Activated CD4-positive, alpha-beta T cell treated with anti-CD3 and anti-CD28 coated beads, Interleukin-2, amount 50 U/mL, for 16 hours (primary cell): Measurements from ENCODE around the gene ZNF574.

ENCODE experiments used
- DNase-seq: peaks from one replicate; pipeline ENCODE4 v3.0.0-alpha.2; 2020

Gene ZNF574

DNA sequence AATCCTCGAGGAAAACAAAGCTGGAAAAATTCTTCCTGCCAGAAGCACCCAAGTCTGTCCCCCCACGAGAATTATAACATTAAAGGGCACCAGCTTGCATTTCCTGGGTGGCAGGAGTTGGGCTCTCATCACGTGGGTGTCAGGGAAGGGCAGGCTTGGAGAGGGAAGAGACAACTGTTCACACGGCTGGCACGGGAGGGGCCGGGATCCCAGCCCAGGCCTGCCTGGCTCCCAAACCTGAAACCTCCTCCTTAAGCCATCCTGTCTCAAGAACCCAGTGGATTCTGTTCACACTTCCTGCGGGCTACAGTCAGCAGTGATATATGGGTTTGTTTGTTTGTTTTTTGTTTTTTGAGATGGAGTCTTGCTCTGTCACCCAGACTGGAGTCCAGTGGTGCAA lies 18.1 kb upstream of the ZNF574 start:
- no peak for DNase-seq

DNA sequence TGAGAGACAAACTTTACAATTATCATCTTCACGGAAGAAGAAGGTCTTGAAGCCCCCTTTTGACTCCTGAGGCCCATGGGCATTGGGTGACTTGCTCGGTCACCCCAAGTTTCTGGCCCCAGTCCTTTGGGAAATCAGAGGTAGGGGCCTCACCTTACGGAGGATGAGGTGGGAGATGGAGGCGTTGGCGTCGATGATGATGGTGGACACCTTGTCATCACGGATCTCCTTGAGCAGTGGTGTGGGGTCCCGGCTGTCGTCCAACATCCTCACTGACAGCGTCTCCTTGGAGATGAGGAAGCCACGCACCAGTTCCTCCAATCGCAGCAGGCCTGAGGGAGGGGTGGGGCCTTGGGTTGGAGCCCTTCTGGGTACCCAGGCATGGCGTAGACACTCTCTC lies 16.8 kb upstream of the ZNF574 start:
- no peak for DNase-seq

DNA sequence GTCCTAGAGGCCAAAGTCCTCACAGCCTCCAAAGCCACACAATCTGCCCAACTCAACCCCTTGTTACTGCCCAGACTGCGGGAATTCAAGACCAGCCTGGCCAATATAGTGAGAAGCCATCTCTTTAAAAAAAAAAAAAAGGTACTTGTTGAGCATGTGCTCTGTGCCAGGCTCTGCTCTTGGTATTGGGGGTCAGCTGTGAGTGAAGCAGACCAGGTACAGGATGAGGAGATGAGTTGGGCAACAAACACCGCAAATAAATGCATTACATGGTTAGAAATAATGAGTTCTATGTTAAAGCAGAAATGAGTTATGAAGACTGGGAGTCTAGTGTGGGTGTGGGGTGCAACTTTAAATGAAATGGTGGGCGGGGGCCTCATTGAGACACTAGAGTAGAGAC lies 15.8 kb upstream of the ZNF574 start:
- DNase-seq, result no peak

DNA sequence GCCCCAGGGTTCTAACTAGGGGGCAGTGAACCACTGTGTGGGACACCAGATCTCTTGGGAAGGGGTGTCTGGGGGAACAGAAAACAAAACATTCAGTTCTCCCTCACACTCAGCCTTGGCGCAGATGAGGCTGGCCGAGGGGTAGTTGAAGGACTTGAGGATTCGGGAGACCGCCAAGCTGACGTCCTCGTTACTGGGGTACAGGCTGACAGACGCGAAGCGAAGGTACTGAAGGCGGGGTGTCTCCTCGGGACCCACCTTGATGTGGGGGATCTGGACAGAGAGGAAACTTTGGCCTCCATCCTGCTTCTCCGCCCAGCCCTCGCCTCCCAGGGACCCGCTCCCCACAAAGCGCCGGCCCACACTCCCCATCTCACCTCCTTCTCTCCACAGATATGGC lies 13.6 kb upstream of the ZNF574 start:
- no peak for DNase-seq

DNA sequence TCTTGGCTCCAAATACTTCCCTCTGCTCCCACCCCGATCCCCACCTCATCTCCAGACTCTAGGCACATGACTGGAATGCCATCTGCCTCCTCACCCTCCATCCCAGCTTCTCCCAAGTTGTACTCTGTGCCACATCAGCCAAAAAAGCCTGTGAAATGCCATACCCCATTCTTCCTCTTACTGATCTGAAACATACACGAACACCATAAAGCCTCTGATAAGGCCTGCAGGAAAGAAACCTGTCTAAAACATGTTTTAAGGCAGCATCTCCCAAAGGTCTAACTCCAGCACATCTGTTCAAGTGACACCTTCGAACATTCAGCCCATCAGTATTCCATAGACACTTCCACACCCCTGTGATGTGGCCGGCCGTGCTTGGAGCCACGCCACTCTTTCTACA lies 11.5 kb upstream of the ZNF574 start:
- no peak for DNase-seq

DNA sequence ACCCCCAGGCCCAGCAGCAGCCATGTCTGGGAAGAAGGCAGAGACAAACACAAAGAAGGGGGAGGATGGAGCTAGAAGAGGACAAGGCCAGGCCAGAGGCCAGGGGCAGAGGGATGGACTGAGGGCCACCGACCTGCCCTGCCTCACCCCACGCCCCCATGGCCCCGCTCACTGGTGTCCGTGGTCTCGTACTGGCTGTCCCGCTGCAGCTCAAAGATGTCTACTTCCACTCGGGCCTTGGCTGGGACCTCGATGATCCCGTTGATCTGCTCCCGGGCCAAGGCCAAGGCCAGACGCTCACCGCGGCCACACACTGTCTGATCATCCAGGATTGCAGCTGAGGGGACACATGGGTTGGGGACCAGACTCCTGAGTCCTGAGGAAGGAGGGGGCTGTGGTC lies 10.9 kb upstream of the ZNF574 start:
- no peak for DNase-seq

DNA sequence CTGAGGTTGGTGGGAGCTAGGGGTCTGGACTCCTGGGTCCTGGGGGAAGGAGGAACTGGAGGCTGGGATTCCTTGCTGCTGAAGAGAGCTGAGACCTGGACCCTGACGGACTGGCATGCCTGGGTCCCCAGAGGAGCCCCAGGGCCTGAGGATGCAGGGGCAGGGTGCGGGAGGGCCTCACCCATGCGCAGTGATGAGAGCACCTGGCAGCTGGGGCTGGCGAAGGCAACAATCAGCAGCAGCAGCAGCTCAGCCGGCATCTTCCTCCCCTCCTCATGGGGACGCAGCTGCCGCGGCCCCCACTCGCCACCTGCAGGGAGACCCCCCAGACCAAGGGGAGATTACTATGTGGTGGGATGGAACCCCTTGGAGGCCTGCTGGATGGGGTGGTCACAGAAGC lies 10.5 kb upstream of the ZNF574 start:
- no peak for DNase-seq

DNA sequence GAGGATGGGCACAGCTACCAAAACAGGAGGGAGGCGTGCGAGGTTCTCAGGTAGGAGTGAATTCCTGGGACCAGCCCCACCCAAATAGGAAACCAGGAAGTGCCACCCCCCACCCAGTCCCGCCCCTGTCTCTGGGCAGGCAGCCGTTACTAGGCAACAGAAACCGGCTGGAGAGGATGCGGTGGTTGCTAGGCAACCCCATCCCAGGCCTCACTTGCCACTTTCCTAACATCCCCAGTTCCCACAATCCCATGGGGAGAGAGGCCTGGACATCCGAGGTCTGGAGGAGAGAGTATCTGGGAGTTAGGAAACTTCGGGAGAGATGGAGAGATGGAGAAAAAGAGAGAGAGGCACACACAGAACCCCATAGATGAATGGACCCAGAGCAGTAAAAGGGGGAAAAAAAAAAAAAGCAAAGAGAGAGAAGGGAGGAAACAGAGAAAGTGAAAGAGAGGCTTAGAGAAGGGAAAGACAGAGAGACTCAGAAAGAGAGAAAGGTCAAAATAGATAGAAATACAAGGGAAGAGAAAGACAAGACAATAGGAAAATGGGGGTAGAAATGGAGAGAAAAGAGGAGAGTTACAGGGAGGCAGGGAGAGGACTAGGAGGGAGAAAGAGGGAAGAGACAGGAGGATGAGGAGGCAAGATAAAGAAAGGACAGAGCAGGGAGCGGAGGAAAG lies 9.8 kb upstream of the ZNF574 start:
- DNase-seq, result peak; percentile 18

DNA sequence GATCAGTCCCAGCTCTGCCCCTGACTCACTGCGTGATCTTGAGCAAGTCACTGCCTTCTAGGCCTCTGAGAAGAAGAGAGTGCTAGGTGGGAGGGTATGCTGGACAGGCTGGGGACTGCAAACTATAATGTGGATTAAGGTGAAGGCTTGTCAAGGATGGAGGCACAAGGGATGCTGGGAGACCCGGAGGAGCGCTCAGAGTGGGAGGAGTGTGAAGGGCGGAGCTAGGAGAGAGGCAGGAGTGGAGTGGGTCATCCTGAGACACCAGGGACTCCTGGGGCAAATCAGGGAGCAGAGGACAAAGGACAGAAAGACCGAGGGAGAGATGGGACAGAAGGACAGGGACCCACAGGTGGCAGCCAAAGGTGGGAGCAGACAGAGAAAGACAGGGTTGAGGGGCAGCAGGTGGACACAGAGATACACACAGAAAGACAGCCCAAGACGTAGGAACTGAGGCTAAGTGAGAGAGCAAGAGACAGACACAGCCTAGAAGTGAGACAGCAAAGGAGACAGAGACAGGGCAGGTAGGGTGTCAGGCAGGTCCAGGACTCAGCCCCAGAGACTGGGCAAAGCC lies 8.6 kb upstream of the ZNF574 start:
- DNase-seq, result no peak

DNA sequence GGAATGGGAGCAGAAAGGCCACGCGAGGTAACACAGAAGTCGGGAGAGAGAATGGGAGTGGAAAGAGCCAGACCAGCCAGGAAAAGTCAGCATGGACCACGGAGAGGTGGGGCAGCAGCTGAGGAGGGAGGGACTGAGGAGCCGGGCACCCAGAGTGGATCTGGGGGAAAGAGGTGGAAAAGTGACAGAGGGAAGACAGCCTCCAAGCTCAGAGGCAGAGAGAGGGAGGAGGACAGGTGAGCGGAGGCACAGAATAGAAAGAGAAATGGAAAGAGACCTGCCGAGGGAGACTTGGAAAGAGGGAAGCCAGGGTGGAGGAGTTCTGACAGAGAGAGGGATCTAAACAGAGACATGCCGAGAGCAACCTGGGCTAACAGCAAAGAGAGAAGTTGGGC lies 7.6 kb upstream of the ZNF574 start:
- DNase-seq, result no peak

DNA sequence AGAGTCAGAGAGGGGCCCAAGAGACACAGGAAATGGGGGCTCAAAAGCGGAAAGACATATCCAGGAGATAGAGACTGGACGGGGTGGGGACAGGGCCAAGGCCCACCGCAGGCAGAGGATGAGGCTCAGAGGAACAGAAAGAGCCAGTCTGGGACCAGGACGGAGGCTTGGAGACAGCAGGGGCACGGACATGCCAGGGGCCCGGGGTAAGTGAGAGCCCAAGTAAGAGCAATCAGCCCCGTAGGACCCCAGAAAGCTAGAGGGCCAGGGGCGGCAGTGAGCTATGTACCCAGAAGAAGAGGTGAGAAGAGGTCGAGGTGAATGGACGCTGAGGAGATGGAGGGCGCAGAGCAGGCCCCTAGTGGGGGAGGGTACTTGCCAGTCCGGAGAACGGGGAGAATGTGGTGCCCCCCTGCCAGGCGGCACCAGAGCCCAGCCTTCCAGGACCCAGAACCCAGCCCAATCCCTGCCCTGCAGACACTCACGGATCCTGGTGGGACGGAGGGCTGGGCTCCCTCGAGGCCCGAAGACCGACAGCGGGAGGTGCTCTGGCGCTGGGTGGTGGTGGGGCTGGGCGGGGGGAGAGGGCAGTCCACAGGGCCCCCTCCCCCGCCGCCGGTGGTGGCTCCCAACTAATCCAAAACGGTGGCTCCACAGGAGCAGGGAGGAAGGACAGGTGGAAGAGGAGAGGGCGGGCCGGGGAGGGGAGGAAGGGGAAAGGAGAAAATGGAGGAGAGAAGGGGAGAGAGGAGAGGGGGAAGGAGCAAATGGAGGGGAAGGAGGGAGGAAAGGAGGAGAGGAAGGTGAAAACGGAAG lies 7.0 kb upstream of the ZNF574 start:
- DNase-seq, result no peak

DNA sequence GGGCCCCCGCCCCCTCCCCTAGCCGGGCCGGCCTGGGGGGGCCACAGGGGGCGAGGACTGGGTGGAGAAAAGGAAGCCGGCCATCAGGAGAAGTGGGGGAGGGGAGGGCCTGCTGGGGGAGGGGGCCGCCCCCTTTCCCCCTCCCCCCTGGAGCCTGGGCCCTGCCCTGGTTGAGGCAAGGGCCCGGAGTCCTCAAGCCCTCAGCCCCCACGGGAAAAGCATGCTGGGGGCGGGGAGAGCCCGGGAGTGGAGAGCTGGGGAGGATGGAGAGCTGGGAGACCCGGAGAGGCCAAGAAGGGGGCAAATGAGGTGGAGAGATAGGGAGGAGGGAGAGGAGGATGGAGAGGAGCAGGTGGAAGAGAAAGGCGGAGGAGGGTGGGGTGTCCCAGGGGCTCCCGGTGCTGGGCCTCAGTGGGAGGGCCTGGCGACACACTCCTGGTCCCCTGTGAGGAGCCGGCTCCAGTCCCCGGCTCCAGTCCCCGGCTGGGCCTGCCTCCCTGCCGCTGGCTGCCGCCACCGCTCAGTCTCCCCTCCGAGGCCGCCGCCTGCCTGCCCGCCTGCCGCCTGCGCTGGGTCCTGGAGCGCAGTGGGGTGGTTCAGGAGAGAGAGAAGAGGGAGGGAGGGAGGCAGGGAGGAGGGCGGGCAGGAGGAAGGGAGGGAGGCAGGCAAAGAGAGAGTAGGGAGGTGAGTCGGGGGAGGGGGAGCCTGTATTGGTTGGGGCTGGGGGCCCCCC lies 6.2 kb upstream of the ZNF574 start, which contains the start of gene GRIK5:
GRIK5 (minus strand) TSS at position 588 of the 733 bp plus-strand sequence. CDS start 4,436 bp downstream, outside the sequence.
- no peak for DNase-seq

DNA sequence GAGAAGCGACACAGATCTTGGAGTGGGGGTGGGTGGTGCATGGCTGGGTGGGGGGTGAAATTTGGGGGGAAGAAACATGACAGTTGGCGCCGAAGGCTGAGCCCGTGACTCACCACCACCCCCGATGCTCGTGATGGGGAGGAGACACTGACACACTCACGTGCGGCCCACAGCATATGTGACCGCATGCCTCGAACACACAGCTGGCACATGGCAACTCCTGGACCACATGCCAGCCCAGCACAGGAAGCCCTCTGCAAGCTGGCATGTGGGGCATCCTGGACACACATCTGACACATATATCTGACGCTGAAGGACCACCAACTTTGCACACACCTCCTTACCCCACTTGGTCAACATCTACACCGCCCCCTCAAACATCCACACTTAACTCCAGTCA lies 4.7 kb upstream of the ZNF574 start:
- DNase-seq, result no peak

DNA sequence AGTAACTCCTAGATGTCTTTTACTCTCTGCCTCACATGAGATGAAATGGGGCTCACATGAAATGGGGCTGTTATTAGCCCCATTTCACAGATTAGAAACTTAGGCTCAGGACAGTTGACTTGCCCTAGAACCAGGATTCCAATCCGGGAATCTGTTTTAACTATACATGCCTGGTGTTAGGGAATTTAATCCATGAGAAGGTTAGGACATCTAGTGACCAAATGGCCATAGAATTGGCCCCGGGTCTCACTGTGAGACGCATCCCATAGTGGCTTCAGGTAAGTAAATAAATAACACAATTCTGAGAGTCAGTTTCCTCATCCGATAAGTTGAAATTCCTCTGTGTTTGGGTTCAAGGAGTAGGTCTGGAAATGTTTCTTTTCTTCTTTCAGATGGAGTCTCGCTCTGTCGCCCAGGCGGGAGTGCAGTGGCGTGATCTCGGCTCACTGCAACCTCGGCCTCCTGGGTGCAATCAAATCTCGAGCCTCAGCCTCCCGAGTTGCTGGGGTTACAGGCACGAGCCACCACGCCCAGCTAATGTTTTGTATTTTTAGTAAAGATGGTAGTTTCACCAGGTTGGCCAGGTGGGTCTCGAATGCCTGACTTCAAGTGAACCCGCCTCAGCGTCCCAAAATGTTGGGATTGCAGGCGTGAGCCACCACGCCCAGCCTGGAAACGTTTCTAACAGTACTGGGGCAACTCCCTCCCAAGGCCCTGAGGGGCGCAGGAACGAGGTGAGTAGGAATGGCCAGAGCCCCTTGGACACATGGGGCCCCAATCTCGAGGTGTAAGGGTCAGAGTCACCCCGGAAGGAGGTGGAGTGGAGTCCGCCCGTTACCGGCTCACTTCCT lies 1.2 kb upstream of the ZNF574 start:
- DNase-seq, result peak; percentile 24

DNA sequence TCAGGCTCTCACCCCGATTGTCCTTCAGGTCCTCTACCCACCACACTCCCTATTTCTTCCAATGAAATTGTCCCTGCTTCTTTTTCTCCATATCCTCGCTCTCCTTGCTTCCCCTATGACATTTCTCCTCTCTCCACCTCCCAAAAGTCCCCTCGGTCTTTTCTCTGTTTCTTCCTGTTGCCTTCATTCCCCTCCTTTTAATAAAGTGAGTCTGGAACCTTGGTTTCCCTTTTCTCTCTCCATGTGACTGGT lies 676 bp upstream of the ZNF574 start:
- DNase-seq, result no peak

DNA sequence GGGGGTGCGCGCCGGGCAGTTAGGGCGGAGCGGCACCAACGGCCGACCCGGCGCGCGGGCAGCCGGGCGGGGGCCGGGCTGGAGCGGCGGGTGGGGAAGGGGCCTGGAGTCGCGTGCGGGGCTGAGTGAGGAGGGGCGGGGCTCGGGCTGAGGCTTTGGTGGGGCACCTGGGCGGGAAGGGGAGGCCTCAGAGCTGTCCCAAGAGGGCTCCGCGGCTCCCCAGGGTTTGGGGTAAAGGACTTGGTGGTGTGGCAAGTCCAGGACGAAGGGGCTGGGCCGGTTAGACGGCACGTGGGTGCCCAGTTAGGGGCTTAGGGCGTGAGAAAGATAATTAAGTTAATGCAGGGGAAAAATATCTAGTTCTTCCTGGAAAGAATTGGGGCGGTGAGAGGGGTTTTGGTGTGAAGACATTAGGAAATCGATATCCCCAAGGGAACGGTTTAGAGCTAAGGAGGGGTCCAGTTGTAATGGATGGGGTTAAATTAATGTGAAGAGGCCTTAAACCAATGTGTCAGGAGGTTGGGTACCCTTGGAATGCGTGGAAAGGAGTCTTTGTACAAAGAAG lies 496 bp downstream of the ZNF574 start:
- DNase-seq, result no peak

DNA sequence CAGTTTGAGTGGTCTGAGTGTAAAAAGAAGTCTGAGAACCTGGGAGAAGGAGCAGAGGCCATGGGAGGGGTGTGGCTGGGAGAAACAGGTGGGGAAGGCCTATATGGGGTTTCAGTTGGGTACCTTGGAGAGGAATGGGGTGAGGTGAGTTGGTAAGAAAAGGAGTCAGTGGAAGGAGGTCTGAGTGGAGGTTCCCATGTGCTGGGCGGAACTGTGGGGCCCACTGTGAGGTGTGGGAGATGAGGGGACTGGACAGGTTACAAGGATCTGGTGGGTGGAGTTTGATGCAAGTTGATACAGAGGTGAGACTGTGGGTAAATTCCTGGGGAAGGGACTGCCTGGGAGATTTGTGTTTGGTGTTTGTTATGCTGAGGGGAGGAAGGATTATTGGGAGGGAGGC lies 2.1 kb downstream of the ZNF574 start:
- no peak for DNase-seq

DNA sequence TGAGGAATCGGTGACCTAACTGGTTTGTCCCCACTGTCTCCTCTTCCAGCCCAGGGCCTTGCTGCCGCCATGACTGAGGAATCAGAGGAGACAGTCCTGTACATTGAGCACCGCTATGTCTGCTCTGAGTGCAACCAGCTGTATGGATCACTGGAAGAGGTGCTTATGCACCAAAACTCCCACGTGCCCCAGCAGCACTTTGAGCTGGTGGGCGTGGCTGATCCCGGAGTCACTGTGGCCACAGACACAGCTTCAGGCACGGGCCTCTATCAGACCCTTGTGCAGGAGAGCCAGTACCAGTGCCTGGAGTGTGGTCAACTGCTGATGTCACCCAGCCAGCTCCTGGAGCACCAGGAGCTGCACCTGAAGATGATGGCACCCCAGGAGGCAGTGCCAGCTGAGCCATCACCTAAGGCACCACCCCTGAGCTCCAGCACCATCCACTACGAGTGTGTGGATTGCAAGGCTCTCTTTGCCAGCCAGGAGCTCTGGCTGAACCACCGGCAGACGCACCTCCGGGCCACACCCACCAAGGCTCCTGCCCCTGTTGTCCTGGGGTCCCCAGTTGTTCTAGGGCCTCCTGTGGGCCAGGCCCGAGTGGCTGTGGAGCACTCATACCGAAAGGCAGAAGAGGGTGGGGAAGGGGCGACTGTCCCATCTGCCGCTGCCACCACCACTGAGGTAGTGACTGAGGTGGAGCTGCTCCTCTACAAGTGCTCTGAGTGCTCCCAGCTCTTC lies 2.7 kb downstream of the ZNF574 start:
- no peak for DNase-seq

DNA sequence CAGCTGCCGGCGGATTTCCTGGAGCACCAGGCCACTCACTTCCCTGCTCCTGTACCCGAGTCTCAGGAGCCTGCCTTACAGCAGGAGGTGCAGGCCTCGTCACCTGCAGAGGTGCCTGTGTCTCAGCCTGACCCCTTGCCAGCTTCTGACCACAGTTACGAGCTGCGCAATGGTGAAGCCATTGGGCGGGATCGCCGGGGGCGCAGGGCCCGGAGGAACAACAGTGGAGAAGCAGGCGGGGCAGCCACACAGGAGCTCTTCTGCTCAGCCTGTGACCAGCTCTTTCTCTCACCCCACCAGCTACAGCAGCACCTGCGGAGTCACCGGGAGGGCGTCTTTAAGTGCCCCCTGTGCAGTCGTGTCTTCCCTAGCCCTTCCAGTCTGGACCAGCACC lies 3.3 kb downstream of the ZNF574 start:
- DNase-seq, result no peak

DNA sequence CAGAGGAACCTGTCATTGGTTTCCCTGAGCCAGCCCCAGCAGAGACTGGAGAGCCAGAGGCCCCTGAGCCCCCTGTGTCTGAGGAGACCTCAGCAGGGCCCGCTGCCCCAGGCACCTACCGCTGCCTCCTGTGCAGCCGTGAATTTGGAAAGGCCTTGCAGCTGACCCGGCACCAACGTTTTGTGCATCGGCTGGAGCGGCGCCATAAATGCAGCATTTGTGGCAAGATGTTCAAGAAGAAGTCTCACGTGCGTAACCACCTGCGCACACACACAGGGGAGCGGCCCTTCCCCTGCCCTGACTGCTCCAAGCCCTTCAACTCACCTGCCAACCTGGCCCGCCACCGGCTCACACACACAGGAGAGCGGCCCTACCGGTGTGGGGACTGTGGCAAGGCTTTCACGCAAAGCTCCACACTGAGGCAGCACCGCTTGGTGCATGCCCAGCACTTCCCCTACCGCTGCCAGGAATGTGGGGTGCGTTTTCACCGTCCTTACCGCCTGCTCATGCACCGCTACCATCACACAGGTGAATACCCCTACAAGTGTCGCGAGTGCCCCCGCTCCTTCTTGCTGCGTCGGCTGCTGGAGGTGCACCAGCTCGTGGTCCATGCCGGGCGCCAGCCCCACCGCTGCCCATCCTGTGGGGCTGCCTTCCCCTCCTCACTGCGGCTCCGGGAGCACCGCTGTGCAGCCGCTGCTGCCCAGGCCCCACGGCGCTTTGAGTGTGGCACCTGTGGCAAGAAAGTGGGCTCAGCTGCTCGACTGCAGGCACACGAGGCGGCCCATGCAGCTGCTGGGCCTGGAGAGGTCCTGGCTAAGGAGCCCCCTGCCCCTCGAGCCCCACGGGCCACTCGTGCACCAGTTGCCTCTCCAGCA lies 4.2 kb downstream of the ZNF574 start:
- no peak for DNase-seq
